Adrenal gland (tissue), 5 donors: Measurements from ENCODE around the gene PRDX5.

Experiments used
- CTCF ChIP-seq, 6 experiments: fragments of 450-650 bp in 4 of 6; fragments of 200-600 bp in 2 of 6; sonication (generic) in 1 of 6; IDR thresholded peaks; 1 replicate in 5 of 6; 2 replicates in 1 of 6; pipeline versions ENCODE4 v1.5.1 to v1.8.0; 2016 to 2021; ENCODE audit warnings: antibody characterized with exemption in 6 of 6, mild to moderate bottlenecking in 2 of 6, moderate library complexity in 1 of 6
- POLR2A ChIP-seq, 2 donors: fragments of 450-650 bp; IDR thresholded peaks; one replicate each; pipeline ENCODE4 v1.6.1; 2017; ENCODE audit warnings: antibody characterized with exemption in 2 of 2, mild to moderate bottlenecking in 2 of 2, moderate library complexity in 1 of 2
- donor health status: DM: no; HTN: no; CAD: no.

GRCh38 chr11:64333556-64333955, 15.6 kb downstream of the PRDX5 start:
- TF ChIP-seq CTCF (IDR thresholded peaks at IDR 0.05) (no peak), POLR2A (IDR thresholded peaks at IDR 0.05) (no peak)
